CD4-positive, alpha-beta T cell treated with Interleukin-6 at 100 ng/mL for 8 hours (primary cell): Measurements from ENCODE around the gene AUTS2.

ENCODE experiments used
- DNase-seq: peaks from one replicate; pipeline ENCODE4 v3.0.0-alpha.2; 2020; ENCODE audit warnings: mixed read lengths, low spot score

AUTS2 gene

DNA sequence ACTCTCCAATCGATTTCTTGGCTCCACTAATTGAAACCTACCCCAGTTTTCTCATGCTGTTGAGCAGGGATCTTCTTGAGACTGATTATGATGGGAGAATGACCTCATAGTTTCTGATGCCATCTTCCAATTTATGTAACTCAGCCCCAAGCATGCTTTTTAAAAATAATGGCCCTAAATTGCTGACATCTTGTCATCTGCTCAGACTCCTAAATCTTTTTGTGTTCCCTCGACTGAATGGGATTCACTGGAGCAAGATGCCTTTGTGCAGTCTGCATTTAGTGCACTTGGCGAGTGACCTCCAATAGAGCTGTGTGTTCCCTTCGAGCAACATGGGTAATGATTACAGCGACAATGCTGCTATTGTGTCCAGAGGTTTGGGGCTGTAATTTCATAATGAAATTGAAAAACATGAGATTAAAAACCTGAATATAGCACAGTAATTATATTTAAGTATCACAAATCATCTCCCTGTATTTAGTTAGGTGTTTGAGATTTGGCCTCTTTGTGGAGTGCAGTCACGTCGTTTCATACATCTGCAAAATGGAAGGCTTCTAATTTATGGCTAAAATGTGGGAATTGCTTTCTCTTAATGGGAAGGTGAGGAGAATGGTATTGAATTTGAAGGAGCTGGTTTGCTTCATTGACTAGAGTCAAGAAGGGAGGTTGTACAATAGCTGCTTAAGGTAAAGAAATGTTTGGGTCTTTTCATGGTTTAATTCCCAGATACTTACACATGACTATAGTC lies 192.9 kb downstream of the AUTS2 start:
- no peak for DNase-seq

DNA sequence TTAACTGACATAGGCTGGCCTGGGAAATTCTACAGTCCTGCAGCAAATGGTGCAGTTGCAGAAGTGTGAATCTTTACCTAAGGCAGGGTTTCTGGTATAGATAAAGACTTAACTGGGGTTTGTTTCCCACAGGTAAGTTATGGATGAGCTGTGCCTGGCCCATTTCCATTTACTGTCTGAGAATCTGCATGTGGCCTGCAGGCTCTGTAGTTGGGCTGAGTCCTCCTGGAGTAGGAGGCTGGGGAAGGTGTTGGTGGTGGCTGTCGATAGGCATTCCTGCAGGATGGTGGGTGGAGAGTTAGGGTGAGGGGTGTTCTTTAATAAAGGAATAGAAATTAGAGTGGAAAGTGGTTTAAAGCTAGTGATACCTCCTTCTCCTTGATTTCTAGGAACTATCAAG lies 193.5 kb downstream of the AUTS2 start:
- no peak for DNase-seq

DNA sequence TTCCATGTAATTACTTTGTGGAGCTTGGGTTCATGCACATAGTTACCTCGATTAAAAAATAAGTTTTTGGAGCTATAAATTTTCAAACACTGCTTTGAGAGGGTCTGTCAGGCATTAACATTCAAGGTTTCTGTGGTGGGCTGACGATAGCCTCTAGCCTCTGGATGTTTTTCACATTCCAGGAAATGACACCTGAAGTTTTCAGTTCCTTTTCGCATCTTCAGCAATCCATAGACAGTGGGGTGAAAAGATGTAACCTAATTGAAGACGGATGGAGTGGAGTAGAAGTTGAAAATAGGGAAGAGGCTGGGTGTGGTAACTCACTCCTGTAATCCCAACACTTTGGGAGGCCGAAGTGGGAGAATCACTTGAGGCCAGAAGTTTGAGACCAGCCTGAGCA lies 197.7 kb downstream of the AUTS2 start:
- no peak for DNase-seq

DNA sequence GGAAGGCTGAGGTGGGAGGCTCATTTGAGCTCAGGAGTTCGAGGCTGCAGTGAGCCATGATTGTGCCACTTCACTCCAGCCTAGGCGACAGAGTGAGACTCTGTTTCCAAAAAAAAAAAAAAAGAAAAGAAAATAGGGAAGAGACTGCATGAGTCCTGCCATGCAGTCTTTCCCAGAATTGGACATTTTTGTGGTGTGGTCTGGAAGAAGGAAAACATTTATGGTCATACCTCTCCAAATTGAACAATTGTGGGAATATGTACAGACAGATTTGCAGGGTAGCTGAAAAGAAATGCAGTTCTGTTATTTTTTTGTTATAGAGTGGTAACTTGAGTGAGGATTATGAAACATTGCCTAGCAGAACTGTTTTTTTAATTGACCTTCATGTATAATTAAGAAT lies 198.1 kb downstream of the AUTS2 start:
- no peak for DNase-seq

DNA sequence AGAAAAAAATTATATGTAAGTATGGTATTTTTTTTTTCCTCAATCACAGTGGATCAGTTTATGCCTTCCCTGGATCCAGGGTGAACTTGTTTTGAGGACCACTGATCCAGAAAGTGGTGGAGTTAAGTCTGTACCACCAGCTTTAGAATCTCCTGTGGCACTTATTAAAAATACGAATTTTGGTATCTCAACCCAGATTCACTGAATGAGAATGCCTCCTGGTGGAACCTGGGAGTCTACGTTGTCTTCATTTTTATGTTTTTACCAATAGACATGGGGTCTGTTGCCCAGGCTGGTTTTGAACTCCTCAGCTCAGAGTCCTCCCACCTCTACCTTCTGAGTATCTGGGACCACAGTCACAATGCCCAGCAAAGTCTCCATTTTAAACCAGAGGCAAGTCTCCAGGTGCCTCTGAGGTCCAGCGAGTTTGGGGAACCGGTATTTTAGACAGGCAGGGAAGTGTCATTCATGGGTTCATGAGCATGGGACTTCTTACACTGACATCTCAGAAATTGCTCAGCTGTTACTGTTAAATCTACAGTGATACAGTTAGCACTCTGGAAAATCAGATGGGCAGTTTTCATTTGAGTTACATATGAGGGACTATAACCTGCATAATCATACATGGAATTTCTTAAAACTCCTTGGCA lies 200.9 kb downstream of the AUTS2 start:
- no peak for DNase-seq

DNA sequence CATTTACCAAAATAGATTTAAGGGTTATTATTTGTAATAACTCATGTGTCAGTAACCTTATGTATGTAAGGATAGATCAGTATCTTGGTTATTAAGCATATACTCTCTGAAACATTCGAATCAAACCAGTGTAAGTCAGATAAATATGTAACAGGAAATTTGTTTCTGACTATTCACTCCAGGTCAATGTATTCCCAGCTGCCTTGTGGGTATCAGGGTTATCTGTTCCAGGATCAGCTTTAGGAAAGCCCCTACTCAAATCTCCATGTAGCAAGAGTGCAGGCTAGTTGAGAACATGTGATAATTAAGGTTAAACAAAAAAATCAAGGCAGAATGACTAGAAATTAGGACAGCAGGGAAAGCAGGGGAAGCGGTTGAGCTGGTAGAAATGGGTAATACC lies 201.7 kb downstream of the AUTS2 start:
- no peak for DNase-seq

DNA sequence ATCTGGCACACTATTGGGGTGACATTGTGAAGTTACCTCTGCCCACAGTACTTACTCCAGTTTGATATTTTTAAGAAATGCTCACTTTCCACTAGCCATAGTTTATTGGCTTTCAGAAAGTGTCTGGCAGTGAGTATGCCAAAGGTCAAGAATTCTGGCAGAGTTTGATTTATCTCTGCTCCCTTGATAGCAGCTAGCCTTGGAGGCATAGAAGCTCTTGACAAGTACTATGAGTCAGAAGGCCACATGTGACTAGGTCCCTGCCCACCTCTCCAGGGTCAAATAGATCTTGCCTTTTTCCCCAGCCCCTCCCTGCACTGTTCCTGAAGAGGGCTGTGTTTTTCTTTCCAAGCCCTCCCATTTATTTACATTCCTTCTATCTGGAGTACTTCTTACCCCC lies 202.2 kb downstream of the AUTS2 start:
- DNase-seq: no peak

DNA sequence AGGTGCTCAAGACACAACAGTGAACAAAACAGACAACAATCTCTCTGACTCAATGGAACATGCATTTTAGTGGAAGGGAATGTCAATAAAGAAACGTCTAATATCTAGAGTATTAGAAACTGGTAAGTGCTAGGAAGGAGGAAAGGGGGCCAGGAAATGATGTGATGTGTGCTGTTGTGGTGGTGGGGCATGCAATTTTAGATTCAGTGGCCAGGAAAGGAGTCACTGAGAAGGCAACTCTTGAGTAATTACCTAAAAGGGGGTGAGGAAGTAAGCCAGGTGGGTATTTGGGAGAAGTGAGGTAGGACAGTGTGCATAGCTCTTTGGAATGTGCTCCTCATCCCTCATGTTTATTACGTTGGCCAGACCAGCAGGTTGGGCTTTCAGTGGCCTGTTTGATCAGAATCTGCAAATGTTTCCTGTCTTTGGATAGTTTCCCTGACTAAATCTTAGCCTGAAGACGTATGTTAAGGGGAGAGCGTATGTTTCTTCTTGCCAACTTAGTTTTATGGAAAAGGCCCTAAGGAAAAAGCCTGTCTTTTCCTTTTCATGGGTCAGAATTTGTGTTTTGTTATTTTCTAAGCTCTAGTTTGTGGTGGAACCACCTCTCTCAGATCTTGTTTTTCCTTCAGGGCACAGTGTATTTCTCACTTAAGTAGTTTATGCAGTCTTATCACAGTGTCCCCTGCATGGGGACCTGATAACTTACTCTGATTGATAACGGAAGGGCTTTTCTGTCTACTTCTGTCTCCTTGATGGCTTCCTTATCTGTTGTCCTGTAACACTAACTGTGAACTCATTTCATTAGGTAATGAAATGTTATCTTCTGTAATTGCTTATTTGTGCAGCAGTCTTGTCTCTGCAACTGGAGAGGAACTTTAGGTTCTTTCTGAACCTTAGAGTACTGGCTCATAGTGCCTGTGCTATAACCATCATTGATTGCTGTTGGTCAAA lies 203.7 kb downstream of the AUTS2 start:
- DNase-seq: no peak

DNA sequence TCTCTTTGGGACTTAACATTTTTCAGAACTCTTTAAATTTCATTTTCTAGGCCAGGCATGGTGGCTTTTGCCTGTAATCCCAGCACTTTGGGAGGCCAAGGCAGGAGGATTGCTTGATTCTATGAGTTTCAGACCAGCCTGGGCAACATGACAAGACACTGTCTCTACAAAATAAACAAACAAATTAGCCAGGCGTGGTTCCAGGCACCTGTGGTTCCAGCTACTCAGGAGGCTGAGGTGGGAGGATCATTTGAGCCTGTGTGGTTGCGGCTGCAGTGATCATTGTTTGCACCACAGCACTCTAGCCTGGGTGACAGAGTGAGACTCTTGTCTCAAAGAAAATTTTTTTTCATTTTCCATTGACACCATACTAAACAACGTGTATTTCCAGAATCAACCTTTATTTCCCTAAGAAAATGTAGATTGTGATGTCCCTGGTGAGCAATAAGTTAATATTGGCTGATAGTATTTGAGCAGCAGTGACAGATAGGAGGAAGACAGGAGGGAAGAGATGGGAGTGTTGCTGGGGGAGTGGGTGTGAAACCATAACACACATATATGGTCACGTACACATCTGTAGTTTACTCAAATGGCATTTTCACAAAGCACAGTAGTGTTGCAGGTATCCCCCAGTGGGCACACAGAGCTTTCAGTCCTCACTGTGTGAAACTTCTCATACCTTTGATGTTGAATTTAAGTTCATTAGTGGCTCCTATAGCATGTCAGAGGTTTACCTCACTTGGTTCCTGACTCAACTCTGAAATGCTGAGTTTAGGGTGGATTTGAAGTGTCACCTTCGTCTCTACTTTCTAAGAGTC lies 205.6 kb downstream of the AUTS2 start:
- no peak for DNase-seq

DNA sequence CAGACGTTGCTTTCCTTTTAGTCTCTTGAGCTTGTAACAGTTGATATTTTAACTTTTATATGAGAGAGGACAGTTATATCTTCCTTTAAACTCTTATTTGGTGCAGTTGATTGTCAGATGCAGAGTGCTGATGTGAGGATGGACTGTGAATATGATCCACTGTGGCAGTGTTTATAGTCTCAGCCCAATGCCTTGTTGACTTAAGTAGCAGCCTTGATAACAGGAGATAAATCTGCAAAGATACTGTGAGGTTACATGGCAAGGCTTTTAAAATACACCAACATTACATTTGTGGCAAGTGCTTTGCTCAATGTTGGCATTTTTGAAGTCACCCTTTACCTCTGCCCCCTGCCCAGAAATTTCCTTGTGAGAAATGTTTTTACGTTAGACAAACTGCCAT lies 206.7 kb downstream of the AUTS2 start:
- no peak for DNase-seq

DNA sequence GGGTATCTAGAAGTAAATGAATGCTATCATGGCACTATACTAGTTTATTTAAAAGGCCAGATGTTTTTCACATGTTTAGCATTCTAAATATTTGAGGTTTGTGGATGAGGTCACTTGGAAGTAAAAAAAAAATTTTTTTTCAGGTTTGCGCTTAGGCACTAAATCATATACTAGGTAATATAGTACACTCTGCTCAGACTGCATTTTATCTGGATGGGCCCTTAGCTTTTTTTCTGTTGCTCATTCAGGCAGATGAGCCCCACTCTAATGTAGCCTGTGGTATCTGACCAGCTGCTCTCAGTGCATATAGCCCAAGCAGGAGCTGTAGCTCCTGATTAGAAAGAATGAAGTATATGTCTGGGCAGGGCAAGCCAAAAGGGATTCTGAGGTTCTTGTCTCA lies 210.1 kb downstream of the AUTS2 start:
- DNase-seq: no peak

DNA sequence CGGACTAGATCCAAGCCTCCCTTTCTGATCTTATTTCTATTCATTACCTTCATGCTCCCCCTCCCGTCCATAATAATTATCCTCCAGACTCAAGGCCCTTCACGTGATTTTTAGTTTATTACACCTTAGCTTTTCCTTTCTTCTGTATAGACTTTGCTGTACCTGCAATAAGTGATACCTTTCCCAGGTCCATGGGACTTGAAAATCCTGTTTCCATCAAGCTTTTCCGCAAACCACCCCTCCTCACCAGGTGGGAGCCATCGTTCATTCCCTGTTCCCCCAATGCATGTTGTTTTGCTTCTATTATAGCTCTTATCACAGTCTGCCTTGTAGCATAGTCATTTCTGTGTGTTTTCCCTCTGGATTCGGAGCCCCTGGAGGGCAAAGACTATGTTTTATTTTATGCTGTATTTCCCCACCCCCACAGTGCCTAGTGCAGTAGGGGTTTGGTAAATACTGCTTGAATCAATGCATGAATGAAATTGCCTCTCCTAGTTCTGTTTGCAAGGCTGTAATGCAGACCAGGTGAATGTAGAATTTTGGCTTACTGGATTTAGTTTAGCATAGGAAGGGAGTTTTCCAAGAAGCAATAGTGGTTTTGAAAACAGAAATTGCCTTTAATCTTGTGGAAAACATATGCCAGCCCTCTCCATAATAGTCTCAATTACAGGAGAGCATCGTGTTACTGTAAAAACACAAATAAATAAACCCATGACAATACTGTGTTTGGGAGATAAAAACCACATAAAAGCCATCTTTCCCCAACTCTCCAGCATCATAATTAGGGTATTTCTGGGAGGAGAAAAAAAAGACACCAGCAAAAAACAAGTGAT lies 213.4 kb downstream of the AUTS2 start:
- no peak for DNase-seq

DNA sequence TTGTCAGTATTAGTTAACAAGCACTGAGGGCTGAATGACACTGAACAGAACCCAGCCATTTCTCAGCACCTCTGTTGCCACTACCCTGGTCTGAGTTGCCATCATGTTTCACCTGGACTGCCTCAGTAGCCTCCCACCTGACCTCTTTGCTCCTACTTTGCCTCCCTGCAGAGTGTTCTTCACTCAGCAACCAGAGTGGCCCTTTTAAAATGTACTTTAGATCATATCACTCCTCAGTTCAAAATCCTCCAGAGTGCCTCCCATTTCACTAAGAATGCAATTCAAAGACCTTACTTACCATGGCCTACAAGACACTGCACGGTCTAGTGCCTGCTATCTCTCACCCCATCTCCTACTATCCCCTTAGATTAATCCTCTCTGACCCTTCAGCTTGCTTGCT lies 214.5 kb downstream of the AUTS2 start:
- no peak for DNase-seq

DNA sequence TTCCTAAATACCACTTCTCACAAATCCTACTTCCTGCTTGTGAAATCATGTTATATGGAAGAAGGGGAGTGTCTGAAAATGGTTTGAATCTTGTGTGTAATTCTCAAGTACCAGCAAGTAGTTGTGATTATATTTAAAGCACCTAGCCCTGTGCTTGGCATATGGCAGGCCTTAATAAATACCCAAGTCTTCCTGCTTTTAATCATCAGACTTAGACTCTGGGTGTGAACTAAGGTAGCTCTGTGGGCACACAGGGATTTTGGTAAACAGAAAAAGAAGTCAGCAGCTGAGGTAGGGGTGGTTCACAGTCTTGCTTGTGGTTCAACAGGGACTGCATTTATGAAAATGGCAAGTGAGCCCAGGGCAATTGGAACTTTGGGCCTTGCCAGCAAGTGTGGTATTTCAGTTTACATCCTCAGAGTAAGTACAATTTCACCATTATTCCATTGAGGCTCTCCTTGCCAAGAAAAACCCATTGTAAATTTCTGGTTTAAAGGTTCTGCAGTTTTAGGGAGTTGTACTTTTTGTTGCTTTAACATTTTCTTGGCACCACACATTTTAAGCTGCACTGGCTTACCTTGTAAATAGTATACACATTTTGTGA lies 215.5 kb downstream of the AUTS2 start:
- DNase-seq: no peak

DNA sequence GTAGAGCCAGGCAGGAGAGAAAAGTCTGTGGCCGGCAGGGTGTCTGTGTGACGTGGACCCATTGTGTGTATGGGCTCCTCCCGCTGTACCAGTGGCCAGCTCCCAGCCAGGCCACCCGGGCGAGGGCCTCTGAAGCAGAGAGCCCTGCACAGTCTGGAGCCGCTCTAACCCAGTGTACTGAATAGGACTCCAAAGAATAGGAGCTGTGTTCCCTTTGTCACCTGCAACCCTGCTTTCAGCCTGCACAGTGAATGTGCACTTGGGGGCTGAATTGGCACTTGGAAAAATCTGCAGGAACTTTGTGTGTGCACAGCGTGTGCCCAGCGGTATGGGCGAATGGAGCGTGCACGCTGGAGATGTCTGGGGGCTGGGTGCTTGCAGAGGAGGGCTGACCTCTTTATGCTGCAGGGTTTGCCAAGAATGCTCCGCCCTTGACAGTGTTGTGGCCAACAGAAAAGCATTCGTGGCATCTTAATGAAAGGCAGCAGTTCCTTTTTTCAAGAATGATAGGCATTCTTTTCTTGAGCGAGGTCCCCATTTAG lies 216.2 kb downstream of the AUTS2 start:
- no peak for DNase-seq

DNA sequence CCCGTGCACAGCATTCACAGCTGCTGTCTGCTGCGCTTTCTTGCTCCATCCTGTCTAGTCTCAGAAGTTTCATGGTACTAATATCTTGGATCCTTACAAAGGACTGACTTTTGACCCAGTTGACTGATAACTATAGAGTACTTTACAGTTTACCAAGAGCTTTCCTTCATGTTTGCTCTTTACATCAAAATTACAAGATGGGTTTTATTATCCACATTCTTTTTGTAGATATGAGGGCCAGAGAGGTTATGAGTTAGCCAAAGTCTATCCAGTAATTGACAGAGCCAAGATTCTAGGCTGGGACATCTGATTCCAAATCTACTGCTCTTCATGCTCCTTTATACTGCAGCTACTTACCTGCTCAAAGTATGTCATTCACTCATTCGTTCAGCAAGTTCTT lies 218.2 kb downstream of the AUTS2 start:
- DNase-seq: no peak

DNA sequence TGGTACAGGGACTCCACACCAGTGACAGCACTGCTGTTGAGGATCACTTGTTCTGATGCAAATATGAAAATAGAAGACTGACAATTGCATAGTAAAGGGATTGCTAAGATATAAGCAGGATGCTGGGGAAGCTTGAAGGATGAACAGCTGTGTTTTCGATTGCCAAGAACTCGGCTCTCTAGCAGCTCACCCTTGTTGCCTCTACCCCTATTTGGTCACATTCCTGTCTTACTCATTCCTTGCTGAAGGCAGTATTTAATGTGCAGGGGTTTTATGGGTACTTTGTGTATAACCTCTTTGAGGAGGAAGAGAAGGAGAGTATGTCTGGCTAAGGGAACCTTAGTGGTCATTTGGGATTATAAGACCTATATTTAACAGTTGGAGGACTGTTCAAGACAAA lies 218.8 kb downstream of the AUTS2 start:
- no peak for DNase-seq

DNA sequence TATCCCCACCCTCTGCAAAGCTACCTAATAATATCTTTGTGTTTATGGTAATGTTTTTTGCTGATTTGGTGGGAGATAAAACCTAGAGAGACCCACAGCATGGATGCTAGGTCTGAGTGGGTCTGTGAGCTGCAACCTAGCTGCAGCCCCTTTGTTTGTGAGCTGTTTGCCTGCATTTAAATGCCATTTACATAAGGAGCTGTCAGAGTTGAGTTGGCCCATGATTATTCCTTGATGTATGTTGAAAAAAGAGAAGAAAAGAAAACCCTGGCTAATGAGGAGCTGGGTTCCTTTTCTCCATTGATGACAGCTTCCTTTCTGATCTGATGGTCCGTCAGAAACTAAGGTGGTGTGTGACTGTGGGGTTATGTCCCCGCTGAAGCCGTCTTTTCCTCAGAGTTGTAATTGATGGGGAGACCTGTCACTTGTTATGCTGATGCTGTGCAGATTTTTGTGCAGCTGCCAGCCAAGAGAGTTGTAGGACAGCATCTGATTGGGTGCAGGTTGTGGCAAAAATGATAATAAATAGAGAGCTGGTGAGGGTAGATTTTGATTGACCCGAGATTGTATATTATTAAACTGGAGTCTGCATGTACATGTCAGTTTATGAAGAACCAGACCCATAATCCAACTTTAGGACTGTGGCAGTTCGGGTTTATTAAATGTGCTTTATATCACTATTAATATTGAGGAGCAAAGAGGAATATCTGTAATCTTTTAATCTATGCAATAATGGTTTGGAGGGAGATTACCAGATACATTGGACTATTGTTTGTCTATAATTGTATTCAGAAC lies 219.8 kb downstream of the AUTS2 start:
- DNase-seq: no peak

DNA sequence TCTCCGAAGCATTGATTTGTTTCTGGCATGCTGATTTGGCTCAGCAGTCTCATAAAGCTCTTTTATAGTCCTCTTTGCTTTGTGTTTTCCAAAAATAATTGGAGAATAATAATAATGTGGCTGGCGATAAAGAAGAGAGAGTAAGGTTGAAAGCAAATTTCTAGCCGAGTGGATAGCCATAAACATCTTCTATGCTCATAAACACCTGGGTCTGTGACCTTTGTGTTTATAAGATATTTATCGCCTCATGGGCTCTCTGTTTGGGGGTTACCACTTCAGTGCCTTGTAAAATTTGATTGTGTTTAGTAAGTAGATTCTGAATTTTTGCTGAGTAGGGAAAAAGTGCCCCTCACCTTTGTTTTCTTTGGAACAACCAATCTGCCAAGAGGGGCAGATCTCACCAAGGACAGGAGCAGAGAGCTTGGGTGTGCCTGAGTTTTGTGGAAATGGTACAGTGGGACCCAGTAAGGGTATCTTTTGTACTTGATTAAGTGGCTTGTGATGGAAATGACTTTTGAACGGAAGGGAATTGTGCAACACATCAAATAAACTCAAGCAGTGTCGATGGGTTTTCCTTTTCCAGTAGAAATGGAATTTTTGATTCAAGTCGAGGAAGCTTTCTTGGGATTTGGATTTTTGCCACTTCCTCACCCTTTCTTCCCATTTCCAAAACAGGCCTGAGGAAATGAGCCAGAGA lies 220.5 kb downstream of the AUTS2 start:
- DNase-seq: no peak
